Suprapubic skin (tissue), 4 donors: ENCODE measurements around the gene NBL1. TPM values are rescaled to one million over a fixed set of nuclear protein-coding genes. Genes with fewer than 3 reads are reported as not detected.

Experiments
- DNase-seq, 2 donors: peaks; one replicate each; pipeline ENCODE4 v3.0.0-alpha.2; 2019; ENCODE audit warnings: low spot score in 2 of 2
- H3K27ac ChIP-seq: fragments of 200-600 bp; sonication (generic); one replicate; pipeline ENCODE4 v1.5.1; 2019
- H3K27me3 ChIP-seq: fragments of 200-600 bp; sonication (generic); one replicate; pipeline ENCODE4 v1.5.1; 2019
- H3K36me3 ChIP-seq: fragments of 200-600 bp; sonication (generic); one replicate; pipeline ENCODE4 v1.5.1; 2019
- H3K4me1 ChIP-seq: fragments of 200-600 bp; sonication (generic); one replicate; pipeline ENCODE4 v1.5.1; 2019
- H3K4me3 ChIP-seq: fragments of 200-600 bp; sonication (generic); one replicate; pipeline ENCODE4 v1.5.1; 2019; ENCODE audit warnings: mild to moderate bottlenecking
- H3K9me3 ChIP-seq: fragments of 200-600 bp; sonication (generic); one replicate; pipeline ENCODE4 v1.5.1; 2019
- EP300 ChIP-seq: sonication (generic); formaldehyde crosslinking; IDR thresholded peaks from one replicate; pipeline ENCODE4 v1.6.1; 2017; ENCODE audit warnings: antibody characterized with exemption
- POLR2A ChIP-seq, 2 donors: fragments of 450-650 bp; IDR thresholded peaks; one replicate each; pipeline ENCODE4 v1.6.1; 2017; ENCODE audit warnings: antibody characterized with exemption in 2 of 2, mild to moderate bottlenecking in 2 of 2, moderate library complexity in 2 of 2
- POLR2AphosphoS5 ChIP-seq, 3 donors: sonication (generic); formaldehyde crosslinking; IDR thresholded peaks; one replicate each; pipeline ENCODE4 v1.6.1; 2017; ENCODE audit warnings: antibody characterized with exemption in 3 of 3
- WGBS: methylation state at CpG from one replicate; pipeline ENCODE4 v1.1.5; 2018; 5-methylcytosine and 5-hydroxymethylcytosine counted together
- total RNA-seq, 4 donors: library from RNA; depleted of rRNA; stranded (reverse); fragments of >200 nt; gene quantifications; one replicate each; pipeline ENCODE4 v1.1.0, GENCODE V29; 2016
- TF ChIP-seq, protein P1 (sequence below), 2 donors: fragments of 200-600 bp in 1 of 2; fragments of 450-650 bp in 1 of 2; sonication (generic) in 1 of 2; IDR thresholded peaks; one replicate each; pipeline ENCODE4 v1.5.1; 2016 to 2019; ENCODE audit warnings: antibody characterized with exemption in 2 of 2, mild to moderate bottlenecking in 1 of 2, moderate library complexity in 1 of 2

The NBL1 gene
- total RNA-seq, 4 donors from 2014 or later, result 144 to 197 (median 167) TPM

DNA sequence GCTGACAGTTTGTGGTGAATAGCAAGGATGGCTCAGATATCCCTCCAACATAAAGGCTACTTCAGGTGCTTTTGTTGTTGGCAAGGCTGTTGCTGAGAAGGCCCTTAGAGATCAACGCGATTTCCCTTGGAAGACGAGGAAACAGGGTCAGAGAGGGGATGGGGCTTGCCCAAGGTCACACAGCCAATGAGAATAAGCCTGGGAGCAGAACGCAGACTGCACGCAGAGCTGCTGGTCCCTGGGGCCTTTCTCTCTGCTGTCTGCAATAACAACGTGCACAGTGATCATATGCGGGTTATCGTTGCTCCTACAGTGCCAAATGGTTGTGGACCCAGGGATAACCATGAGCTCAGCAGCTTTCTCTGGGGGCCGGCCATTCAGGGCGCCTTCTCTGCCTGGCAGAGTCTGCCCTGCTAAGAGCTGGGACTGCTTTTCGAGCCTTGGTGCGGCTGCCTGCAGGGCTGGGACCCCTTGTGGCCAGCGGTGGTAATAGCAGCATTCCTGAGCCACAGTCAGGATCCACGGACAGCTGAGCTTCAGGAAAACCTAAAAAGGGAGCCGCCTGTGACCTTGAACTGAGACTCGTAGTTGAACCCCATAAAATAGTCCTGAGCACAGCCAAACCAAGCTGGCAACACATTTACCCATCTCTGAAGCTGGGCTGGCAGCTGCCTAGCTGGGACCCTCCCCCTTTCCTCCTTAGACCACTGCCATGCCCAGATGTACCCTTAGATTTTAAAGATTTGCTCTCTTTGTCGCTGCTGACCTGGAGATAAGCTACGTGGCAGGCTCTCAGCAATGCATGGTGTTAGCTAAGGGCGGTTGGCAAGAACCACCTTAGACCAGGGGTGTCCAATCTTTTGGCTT, 60.4 kb downstream of the NBL1 start:
- WGBS, result 15% methylated on average over 15 of the region's 19 CpGs
- Histone ChIP-seq H3K27me3 (no peaks in the 10 kb centered on the region), H3K9me3 (no peaks in the 10 kb centered on the region), H3K4me3 (no peak overlapping the region), H3K27ac (peak overlapping the region; percentile 47), H3K4me1 (peaks cover 8% of the 10 kb centered on the region), H3K36me3 (peaks cover 14% of the 10 kb centered on the region)
- DNase-seq, result peak in 1 of 2 donors; percentile 73
- TF ChIP-seq POLR2AphosphoS5 (IDR thresholded peaks at IDR 0.05), result no peak
- TF ChIP-seq, protein P1, sequence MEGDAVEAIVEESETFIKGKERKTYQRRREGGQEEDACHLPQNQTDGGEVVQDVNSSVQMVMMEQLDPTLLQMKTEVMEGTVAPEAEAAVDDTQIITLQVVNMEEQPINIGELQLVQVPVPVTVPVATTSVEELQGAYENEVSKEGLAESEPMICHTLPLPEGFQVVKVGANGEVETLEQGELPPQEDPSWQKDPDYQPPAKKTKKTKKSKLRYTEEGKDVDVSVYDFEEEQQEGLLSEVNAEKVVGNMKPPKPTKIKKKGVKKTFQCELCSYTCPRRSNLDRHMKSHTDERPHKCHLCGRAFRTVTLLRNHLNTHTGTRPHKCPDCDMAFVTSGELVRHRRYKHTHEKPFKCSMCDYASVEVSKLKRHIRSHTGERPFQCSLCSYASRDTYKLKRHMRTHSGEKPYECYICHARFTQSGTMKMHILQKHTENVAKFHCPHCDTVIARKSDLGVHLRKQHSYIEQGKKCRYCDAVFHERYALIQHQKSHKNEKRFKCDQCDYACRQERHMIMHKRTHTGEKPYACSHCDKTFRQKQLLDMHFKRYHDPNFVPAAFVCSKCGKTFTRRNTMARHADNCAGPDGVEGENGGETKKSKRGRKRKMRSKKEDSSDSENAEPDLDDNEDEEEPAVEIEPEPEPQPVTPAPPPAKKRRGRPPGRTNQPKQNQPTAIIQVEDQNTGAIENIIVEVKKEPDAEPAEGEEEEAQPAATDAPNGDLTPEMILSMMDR (IDR thresholded peaks at IDR 0.05), result peak; percentile 68 to 95

DNA sequence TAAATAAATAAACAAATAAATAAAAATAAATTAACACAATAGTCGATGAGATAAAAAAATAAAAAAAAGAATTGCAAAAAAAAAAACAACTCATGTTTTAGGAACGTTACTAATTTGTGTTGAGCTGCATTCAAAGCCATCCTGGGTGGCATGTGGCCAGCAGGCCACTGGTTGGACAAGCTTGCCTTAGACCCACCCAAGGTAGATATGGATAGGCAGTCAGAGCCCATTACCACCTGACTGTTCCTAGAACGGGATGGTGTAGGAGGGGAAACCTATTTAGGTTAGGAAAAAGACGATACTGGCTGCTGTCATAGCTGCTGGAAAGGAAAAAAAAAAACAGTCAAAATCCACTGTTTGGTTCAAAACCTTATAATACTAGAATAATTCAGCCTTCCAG, 61.4 kb downstream of the NBL1 start:
- H3K36me3 ChIP-seq, result peaks cover 9% of the 10 kb centered on the region
- WGBS, result 83% methylated on average over 4 of the region's 4 CpGs
- no peak overlapping the region for H3K27ac ChIP-seq
- no peak overlapping the region for H3K4me3 ChIP-seq
- peaks cover 8% of the 10 kb centered on the region for H3K4me1 ChIP-seq
- DNase-seq, result no peak
- TF ChIP-seq, protein P1 (IDR thresholded peaks at IDR 0.05), result no peak
- TF ChIP-seq POLR2A (IDR thresholded peaks at IDR 0.05) (no peak), POLR2AphosphoS5 (IDR thresholded peaks at IDR 0.05) (no peak), EP300 (no peak)
- H3K27me3 ChIP-seq, result no peaks in the 10 kb centered on the region
- H3K9me3 ChIP-seq, result no peaks in the 10 kb centered on the region

DNA sequence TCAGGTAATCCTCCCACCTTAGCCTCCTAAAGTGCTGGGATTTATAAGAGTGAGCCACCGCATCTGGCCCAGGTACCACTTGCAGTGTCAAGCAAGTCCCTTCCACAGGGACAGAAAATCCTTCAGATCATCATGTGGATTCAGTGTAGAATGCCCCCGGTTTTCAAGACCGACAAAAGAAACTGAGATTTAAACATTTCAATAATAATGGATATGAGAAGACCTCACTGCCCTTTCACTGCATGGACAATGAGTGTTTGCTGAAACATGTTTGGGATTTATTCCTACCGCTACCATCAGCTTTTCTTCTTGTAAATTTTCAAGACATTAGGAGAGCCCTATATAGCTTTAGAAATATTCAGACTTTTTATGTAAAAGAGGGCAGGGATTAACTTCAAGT, 62.0 kb downstream of the NBL1 start:
- H3K36me3 ChIP-seq, result peaks cover 5% of the 10 kb centered on the region
- WGBS, result 91% methylated on average over 4 of the region's 4 CpGs
- TF ChIP-seq POLR2AphosphoS5 (IDR thresholded peaks at IDR 0.05) (no peak), POLR2A (IDR thresholded peaks at IDR 0.05) (no peak), EP300 (no peak)
- TF ChIP-seq, protein P1 (IDR thresholded peaks at IDR 0.05), result no peak
- H3K9me3 ChIP-seq, result no peaks in the 10 kb centered on the region
- H3K4me1 ChIP-seq, result peaks cover 8% of the 10 kb centered on the region
- H3K4me3 ChIP-seq, result no peak overlapping the region
- H3K27ac ChIP-seq, result no peak overlapping the region
- no peak for DNase-seq
- H3K27me3 ChIP-seq, result no peaks in the 10 kb centered on the region

Other genes with a start within 250 kb of the NBL1 start
- 100 to 1,000 TPM; 101 to 130 (median 126) TPM for gene CAPZB, start 158.8 kb upstream of the NBL1 start, total RNA-seq
- gene HTR6, start 20.6 kb downstream of the NBL1 start, total RNA-seq, result 1 to 10 TPM in 1 of 4 donors, under 1 TPM in 1, not detected in 2; 0.23 to 2.4 TPM
- 10 to 100 TPM; 11.6 to 23.8 (median 15.0) TPM for gene TMCO4, start 155.6 kb downstream of the NBL1 start, total RNA-seq
- gene RNF186, start 171.0 kb downstream of the NBL1 start, total RNA-seq, result under 1 TPM in 1 of 4 donors, not detected in 3; 0.51 TPM
- 10 to 100 TPM in 2 of 4 donors, 1 to 10 TPM in 2; 5.1 to 11.8 (median 8.8) TPM for gene OTUD3, start 238.1 kb downstream of the NBL1 start, total RNA-seq